HuH-7.5 (cell line): Measurements from ENCODE around the gene BPTF.
"Not testable (repeated sequence)": the region's sequence is repeated elsewhere in the genome, so short reads cannot be mapped to it uniquely, and the experiment has no call there.

Source experiments
- DNase-seq: peaks from one replicate; pipeline ENCODE4 v3.0.0; 2011; ENCODE audit warnings: low spot score

The BPTF gene

DNA sequence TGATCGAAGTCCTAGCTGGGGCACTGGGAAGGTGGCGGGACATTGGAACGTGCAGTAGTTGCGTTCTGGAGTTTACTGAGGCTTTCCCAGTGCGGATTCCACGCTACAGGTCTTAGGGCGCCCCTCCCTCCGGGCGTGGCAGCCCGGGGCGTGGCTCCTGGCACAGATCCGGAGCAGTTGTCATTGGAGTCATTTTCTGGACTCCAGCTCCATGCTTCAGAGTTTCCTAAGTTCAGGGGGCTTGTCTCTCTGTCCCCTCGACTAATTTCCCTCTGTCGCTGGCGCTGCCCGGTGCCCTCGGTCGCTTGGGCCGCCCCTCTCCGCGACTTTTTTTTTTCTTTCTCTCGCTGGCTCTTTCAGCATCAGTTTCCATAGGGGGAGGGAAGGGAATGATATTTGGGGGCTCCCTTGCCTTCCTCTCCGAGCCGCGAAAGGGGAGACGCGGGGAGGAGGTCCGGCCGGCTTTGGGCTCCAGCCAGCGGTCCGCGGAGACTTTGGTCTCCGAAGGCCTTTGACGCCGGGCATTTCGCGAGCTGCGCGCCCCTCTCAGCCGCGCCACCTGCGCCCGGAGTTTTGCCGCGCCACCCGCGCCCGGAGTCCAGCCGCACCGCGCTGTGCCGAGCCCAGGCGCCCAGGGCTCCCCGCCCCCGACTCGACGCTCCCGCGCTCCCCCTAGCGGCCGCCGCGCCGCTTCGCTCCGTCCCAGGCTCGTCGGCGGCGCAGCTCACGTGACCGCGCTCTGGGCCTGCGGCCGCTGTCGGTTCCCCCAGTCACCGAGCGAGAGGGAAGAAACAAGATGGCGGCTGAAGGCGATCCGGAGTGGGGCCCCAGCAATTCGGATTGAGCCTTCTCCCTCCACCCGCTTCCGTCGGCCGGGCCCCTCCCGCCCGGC lies at the start of gene BPTF:
Gene BPTF, plus strand, starts transcription at position 769 of the 892 bp plus-strand sequence. CDS start 222 bp downstream, outside the sequence.
- DNase-seq: peak; percentile 84

- peak; percentile 47 for DNase-seq
Observed at GRCh38 chr17:67779098-67779672, 46.1 kb upstream of the BPTF start.

DNA sequence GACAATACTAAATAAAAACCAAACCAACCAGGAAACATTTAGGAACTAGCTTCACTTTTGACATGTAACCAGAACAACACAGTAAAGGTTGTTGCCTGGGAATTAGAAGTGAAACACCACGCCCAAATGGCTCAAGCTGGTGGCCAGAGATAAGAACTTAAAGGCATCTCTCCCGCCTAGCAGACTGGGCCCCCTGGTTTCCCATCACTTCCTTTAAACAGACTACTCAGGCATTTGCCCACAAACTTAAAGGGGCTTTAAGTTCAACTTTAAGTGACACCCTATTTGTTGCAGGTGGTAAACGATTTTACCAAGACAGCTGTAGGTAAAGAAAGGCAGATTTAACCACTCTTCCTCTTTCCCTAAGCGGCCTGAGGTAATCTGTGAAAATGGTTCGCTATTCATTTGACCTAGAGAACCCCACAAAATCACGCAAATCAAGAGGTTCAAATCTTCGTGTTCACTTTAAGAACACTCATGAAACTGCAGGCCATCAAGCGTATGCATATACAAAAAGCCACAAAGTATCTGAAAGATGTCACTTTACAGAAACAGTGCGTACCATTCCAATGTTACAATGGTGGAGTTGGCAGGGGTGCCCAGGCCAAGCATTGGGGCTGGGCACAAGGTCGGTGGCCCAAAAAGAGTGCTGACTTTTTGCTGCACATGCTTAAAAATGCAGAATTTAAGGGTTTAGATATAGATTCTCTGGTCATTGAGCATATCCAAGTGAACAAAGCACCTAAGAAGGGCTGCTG lies 40.8 kb upstream of the BPTF start:
- DNase-seq: no peak

DNA sequence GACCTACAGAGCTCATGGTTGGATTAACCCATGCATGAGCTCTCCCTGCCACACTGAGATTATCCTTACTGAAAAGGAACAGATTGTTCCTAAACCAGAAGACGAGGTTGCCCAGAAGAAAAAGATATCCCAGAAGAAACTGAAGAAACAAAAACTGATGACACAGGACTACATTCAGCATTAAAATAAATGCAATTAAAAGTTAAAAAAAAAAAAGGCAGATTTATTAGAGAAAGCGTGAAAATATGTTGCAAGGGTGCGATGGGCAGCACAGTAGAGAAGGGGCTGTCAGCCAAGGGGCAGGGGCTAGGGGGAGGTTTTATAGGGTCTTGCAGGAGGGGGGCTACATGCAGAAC lies 40.2 kb upstream of the BPTF start:
- no peak for DNase-seq

DNA sequence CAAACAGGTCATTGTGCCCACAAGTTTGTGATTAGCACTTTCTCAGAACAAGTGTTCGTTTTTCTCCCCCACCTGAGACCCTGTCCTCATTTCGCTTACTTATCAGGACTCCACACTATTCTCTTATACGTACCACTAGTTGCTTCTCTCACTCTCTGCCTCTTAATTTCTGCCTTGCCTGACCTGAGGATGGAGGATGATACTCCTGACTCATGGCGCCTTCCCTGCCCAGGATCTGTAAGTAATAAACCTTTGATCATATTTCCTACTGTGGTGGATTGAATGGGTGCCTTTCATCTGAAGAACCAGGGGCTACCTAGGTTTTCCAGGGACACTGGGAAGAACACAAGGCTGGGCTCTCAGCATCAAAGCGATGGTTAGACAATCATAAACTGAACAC lies 39.8 kb upstream of the BPTF start:
- DNase-seq: no peak

DNA sequence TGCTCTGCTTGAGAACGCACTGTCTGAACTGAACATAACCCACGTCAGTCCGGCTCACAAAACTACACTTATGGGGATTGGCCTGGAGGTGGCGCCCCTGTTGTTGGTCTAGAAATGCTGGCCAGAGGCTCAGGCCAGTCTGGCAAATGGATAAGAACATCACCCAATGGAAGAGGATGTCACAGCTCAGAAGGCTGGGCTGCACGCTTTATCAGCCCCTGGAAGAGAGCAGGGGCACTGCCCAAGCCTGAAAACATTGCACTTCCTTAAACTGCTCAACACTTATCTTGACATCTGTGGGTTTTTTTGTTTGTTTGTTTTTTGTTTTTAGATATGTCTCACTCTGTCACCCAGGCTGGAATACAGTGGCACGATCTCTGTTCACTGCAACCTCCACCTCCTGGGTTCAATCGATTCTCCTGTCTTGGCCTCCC lies 24.8 kb upstream of the BPTF start:
- peak; percentile 74 for DNase-seq

DNA sequence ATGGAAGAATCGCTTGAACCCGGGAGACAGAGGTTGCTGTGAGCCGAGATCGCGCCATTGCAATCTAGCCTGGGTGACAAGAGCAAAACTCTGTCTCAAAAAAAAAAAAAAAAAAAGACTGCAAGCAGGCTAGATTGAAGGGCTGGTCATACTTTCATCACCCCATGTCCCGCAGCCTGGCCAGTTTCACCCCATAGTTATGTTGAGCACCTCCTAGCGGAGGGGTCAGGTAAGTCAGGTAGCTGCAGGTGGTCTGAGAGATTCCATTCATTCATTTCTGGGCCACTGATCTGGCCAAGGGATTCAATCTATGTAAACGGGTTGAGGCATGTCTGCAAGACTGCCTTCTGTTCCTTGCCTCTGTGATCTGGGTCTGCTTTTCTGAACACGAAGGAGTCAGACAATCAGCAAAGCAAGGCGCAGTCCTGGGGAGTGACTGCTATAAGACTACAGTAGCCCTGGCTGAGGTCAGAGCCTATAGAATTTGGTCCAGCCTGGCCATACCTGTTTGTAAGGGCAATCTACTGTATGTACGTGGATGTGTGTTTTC lies 23.6 kb upstream of the BPTF start:
- no peak for DNase-seq

GRCh38 chr17:67810464-67810863 lies 14.8 kb upstream of the BPTF start:
- no peak for DNase-seq

GRCh38 chr17:67812380-67812779 lies 12.9 kb upstream of the BPTF start:
- not testable (repeated sequence) for DNase-seq

GRCh38 chr17:67813803-67814180 lies 11.5 kb upstream of the BPTF start:
- DNase-seq: no peak

DNA sequence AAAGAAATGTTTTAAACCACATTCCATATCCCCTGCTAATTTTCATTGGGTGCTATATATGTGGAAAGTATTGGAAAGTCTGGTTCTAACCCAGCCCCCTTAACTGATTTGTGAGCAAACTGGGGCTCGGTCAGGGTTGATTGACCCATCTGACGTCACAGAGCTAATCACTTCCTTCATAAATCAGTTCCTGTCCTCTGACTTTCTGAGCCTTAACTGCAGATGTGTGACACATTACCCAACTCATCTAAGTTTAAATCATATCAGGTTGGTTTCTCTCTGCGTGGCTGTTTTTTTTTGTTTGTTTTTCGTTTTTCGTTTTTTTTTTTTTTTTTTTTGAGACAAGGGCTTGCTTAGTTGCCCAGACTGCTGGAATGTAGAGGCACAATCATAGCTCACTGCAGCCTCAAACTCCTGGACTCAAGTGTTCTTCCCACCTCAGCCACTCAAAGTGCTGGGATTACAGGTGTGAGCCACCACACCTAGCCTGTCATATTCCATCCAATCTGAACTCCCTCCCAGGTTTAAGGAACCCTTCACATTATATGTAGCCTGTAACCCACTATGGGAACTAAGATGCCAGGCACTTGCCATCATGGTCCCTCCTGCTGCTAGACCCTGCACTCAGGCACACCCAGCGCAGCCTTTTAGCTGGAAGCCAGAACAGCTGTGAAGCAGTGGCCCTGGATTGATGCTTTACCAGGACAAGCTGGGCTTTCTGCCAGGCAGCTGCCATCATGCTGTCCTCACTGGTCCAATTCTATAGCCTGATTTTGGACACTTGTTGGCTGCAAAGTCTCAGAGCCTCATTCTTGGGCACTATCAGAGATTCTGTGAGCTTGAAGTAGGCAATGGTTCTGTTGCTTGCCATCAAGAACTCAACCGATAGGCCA lies 6.9 kb upstream of the BPTF start:
- no peak for DNase-seq

- DNase-seq: no peak
Observed at GRCh38 chr17:67819722-67820121, 5.6 kb upstream of the BPTF start.

DNA sequence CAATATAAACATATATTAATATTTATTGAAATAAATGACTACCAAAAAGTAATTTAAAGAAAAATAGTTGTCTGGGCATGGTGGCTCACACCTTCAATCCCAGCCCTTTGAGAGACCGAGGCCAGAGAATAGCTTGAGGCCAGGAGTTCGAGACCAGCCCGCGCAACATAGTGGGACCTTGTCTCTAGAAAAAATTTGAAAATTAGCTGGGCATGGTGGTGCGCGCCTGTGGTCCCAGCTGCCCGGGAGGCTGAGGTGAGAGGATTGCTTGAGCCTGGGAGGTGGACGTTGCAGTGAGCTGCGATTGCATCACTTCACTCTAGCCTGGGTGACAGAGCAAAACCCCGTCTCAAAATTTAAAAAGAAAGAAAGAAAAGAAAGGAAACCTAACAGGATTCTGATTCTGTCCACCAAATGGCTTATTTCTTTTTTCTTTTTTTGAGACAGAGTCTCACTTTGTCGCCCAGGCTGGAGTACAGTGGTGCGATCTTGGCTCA lies 3.4 kb upstream of the BPTF start:
- DNase-seq: no peak

GRCh38 chr17:67825627-67826601 lies 611 bp downstream of the BPTF start:
- DNase-seq: not testable (repeated sequence)

DNA sequence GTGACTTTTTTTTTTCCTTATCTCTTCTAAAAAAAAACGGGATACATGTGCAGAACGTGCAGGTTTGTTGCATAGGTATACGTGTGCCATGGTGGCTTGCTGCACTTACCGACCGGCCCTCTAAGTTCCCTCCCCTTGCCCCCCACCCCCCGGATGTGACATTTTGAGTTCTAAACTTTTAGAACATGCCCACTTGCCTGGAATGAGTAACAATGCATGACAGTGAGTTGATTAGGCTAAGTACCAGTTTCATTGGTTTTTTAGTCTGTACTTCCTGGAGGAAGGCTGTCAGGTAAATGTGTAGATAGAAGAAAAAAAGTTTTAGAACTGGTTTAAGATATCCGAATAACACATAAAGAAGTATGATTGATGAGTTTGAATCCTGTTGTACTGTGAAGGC lies 4.0 kb downstream of the BPTF start:
- no peak for DNase-seq

- DNase-seq: no peak
Observed at GRCh38 chr17:67830440-67830839, 5.1 kb downstream of the BPTF start.

DNA sequence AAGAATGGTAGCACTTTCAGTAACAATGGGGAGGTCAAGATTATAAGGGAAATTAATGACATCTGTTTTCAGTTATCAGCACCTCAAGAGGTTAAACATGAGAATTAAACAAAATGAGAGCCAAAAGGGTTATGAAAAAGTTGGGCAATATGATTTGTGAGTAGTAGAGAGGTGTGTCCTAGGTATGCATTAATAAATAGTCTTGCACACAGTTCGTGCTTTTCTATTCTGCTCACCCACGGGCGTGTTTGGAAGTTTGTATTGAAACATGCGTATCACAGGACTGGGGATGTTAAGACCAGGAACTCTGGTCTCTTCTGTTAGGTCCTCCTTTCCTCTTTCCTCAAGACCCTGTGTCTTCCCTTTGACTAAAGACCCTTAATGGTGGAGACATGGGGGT lies 6.0 kb downstream of the BPTF start:
- no peak for DNase-seq

GRCh38 chr17:67833134-67833533 lies 7.8 kb downstream of the BPTF start:
- DNase-seq: no peak

GRCh38 chr17:67833946-67834631 lies 8.8 kb downstream of the BPTF start:
- no peak for DNase-seq

DNA sequence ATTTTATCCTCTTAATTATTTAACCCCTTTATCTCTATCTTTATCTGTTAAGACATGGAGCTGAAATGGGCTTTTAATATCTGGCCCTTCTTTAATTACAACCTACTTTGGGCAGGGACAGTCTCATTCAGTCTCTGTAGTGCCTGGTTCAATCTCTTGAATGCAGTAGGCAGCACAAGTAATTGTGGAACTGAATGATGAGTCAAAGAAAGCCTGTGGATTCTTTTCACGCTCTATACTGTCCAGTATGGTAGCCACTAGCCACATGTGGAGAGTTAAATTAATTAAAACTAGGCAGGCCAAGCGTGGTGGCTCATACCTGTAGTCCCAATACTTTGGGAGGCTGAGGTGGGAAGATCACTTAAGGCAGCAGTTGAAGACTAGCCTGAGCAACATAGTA lies 9.3 kb downstream of the BPTF start:
- no peak for DNase-seq
